ENCODE measurements around the gene FAM163A. TPM values are rescaled to one million over a fixed set of nuclear protein-coding genes. Genes with fewer than 3 reads are reported as not detected.
"Not testable (repeated sequence)": the region's sequence is repeated elsewhere in the genome, so short reads cannot be mapped to it uniquely, and the experiment has no call there.

Gene FAM163A
- total and polyA plus RNA-seq, 2 donors, result 3.2 to 10.4 TPM

DNA sequence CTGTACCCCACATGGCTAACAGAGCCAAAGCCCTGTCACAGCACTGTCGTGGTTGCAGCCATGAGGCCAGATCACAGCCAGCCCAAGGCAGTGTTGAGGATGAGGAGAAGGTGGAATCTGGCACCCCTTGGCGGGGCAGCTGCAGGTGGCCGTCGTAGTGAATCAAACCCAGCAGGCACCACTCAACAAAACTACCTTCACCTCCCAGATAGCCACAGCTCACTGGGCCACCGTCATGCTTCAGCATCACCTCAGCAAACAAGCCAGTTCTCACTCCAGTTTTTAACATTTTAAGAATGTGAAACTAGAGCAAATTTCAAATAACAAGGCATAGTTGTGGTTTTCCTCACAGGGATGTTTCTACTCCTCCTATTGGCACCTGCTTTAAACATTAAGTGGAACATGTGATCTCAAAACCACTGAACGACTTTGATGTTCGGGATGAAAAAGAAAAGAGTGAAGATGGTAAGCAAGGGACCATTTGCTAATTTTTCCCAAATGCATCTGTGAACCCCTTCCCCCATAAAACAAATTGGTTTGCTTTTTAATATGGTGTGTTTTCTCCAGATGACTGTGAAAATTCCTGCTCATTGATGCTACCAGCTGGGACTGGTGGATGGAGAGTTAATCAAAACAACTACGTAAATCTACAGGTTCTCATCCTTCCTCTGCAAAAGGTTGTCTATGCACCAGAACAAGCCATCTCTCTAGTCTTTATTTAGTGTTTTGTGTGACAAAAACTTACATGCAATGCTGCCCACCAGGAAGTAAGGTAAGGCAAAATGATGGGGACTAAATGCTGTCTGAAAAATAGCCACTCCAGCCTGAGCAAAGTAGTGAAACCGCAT, 89.0 kb downstream of the FAM163A start:
- H3K27ac ChIP-seq (ENCODE audit: low read depth in 1 of 2, low read length in 1 of 2), result peak overlapping the region; percentile 2 to 55
- WGBS, result 32% methylated on average over 9 of the region's 9 CpGs
- no peaks in the 10 kb centered on the region for H3K9me3 ChIP-seq (ENCODE audit: control insufficient read depth in 2 of 2, insufficient read depth in 1 of 2, low read length in 1 of 2)
- H3K4me1 ChIP-seq (ENCODE audit: control insufficient read depth in 2 of 2, insufficient read depth in 2 of 2, low read length in 2 of 2), result peaks cover 21 to 26% of the 10 kb centered on the region in 2 donors
- H3K27me3 ChIP-seq (ENCODE audit: control insufficient read depth in 2 of 2, insufficient read depth in 1 of 2, low read length in 1 of 2), result no peaks in the 10 kb centered on the region
- H3K4me3 ChIP-seq (ENCODE audit: low read length in 2 of 2), result no peak overlapping the region
- peak in 7 of 9 donors; percentile 43 to 86 (median 51) for DNase-seq (ENCODE audit: low read depth in 6 of 9, low spot score in 9 of 9)
- H3K36me3 ChIP-seq (ENCODE audit: control insufficient read depth in 2 of 2, insufficient read depth in 2 of 2, low read length in 1 of 2), result no peaks in the 10 kb centered on the region

DNA sequence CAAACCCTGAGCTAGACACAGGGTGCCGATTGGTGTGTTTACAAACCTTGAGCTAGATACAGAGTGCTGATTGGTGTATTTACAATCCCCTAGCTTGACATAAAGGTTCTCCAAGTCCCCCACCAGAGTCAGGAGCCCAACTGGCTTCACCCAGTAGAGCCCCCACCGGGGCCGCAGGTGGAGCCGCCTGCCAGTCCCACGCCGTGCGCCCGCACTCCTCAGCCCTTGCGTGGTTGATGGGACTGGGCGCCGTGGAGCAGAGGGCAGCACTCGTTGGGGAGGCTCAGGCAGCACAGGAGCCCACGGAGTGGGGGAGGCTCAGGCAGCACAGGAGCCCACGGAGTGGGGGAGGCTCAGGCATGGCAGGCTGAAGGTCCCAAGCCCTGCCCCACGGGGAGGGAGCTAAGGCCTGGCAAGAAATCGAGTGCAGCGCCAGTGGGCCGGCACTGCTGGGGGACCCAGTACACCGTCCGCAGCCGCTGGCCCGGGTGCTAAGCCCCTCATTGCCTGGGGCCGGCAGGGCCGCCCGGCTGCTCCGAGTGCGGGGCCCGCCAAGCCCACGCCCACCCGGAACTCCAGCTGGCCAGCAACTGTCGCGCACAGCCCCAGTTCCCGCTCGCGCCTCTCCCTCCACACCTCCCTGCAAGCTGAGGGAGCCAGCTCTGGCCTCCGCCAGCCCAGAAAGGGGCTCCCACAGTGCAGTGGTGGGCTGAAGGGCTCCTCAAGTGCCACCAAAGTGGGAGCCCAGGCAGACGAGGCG, 93.8 kb downstream of the FAM163A start:
- H3K27ac ChIP-seq (ENCODE audit: low read depth in 1 of 2, low read length in 1 of 2); H3K27me3 ChIP-seq (ENCODE audit: control insufficient read depth in 2 of 2, insufficient read depth in 1 of 2, low read length in 1 of 2); DNase-seq (ENCODE audit: low read depth in 6 of 9, low spot score in 9 of 9); H3K9me3 ChIP-seq (ENCODE audit: control insufficient read depth in 2 of 2, insufficient read depth in 1 of 2, low read length in 1 of 2); H3K36me3 ChIP-seq (ENCODE audit: control insufficient read depth in 2 of 2, insufficient read depth in 2 of 2, low read length in 1 of 2); H3K4me3 ChIP-seq (ENCODE audit: low read length in 2 of 2): not testable (repeated sequence)
- H3K4me1 ChIP-seq (ENCODE audit: control insufficient read depth in 2 of 2, insufficient read depth in 2 of 2, low read length in 2 of 2), result peaks cover 13 to 15% of the 10 kb centered on the region in 2 donors
- WGBS, result over 99% methylated on average over 38 of the region's 38 CpGs

DNA sequence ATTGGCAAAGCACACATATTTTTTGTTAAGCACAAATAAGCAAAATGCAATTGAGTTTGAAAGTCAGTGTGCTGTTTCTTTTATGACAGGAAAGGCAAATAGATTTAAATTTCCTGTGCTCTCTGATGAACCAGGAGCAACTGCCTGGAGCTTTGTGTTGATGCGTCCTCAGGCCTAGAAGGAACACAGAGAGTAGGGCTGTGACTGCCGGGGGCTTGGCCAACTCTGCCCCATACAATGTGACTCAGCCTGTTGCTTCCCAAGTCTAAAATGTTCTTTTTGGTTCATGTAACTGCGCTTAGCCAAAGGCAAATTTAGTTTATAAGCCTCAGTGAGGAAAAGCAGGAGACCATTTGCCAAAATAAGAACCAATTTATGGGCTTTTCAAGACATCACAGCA, 97.0 kb downstream of the FAM163A start:
- DNase-seq (ENCODE audit: low read depth in 6 of 9, low spot score in 9 of 9), result no peak
- Histone ChIP-seq H3K4me1 (ENCODE audit: control insufficient read depth in 2 of 2, insufficient read depth in 2 of 2, low read length in 2 of 2) (no peaks in the 10 kb centered on the region), H3K27ac (ENCODE audit: low read depth in 1 of 2, low read length in 1 of 2) (no peak overlapping the region), H3K36me3 (ENCODE audit: control insufficient read depth in 2 of 2, insufficient read depth in 2 of 2, low read length in 1 of 2) (peaks cover 0 to 8% of the 10 kb centered on the region in 2 donors), H3K27me3 (ENCODE audit: control insufficient read depth in 2 of 2, insufficient read depth in 1 of 2, low read length in 1 of 2) (no peaks in the 10 kb centered on the region), H3K9me3 (ENCODE audit: control insufficient read depth in 2 of 2, insufficient read depth in 1 of 2, low read length in 1 of 2) (no peaks in the 10 kb centered on the region), H3K4me3 (ENCODE audit: low read length in 2 of 2) (no peak overlapping the region)
- WGBS, result 99% methylated on average over 3 of the region's 3 CpGs

DNA sequence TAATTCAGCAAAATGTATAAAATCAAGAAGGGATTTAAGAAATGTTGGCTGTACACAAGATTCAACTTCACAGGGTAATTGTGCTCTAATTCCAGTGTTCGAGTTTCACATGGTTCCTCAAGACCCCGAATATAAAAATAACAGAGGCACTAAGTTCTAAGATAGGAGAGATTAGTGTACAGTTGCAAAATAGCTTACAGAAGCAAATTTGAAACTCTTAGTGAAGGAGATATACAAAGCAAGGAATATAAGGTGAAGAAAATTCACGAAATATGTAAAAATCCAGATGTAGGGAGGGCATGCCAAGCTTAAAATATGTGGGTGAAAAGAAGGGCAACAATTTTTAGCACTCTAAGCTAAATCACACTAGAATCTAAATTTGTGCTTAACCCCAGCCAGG, 105.1 kb downstream of the FAM163A start:
- Histone ChIP-seq H3K36me3 (ENCODE audit: control insufficient read depth in 2 of 2, insufficient read depth in 2 of 2, low read length in 1 of 2) (peaks cover 21 to 49% of the 10 kb centered on the region in 2 donors), H3K27ac (ENCODE audit: low read depth in 1 of 2, low read length in 1 of 2) (no peak overlapping the region), H3K9me3 (ENCODE audit: control insufficient read depth in 2 of 2, insufficient read depth in 1 of 2, low read length in 1 of 2) (no peaks in the 10 kb centered on the region), H3K27me3 (ENCODE audit: control insufficient read depth in 2 of 2, insufficient read depth in 1 of 2, low read length in 1 of 2) (no peaks in the 10 kb centered on the region), H3K4me3 (ENCODE audit: low read length in 2 of 2) (no peak overlapping the region), H3K4me1 (ENCODE audit: control insufficient read depth in 2 of 2, insufficient read depth in 2 of 2, low read length in 2 of 2) (no peaks in the 10 kb centered on the region)
- no peak for DNase-seq (ENCODE audit: low read depth in 6 of 9, low spot score in 9 of 9)
- 99% methylated on average over 3 of the region's 3 CpGs for WGBS

DNA sequence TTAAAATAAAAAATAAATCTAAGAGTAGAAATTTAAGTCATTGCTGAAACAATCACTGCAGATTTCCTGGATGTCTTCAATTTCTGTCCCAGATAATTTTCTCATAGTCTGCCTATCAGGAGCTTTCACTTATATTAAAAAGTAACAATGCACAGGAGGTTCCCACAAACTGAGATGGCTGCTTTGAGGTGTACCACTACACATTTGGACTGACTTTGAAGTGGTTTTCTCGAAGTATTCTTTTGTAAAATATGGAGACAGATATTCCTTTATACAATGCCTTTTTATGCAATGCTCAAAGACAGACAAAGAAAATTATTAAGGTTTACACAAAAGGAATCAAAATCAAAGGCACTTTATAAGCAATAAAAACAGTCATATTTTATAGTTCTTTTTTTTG, 110.0 kb downstream of the FAM163A start:
- 12% methylated on average over 1 of the region's 1 CpG for WGBS
- no peak for DNase-seq (ENCODE audit: low read depth in 6 of 9, low spot score in 9 of 9)
- Histone ChIP-seq H3K27me3 (ENCODE audit: control insufficient read depth in 2 of 2, insufficient read depth in 1 of 2, low read length in 1 of 2) (no peaks in the 10 kb centered on the region), H3K4me1 (ENCODE audit: control insufficient read depth in 2 of 2, insufficient read depth in 2 of 2, low read length in 2 of 2) (no peaks in the 10 kb centered on the region), H3K9me3 (ENCODE audit: control insufficient read depth in 2 of 2, insufficient read depth in 1 of 2, low read length in 1 of 2) (no peaks in the 10 kb centered on the region), H3K4me3 (ENCODE audit: low read length in 2 of 2) (no peak overlapping the region), H3K27ac (ENCODE audit: low read depth in 1 of 2, low read length in 1 of 2) (no peak overlapping the region), H3K36me3 (ENCODE audit: control insufficient read depth in 2 of 2, insufficient read depth in 2 of 2, low read length in 1 of 2) (peaks cover 18 to 37% of the 10 kb centered on the region in 2 donors)

DNA sequence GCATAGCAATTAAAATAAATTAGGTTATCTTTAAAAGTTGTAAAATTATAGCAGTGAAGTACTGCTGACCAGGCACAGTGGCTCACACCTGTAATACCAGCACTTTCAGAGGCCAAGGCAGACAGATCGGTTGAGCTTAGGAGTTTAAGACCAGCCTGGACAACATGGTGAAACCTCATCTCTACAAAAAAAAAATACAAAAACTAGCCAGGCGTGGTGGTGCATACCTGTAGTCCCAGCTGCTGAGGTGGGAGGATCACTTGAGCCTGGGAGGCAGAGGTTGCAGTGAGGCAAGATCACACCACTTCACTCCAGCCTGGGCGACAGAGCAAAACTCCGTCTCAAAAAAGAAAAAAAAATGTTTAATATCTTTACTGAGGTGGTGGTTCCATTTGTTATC, 112.7 kb downstream of the FAM163A start:
- not testable (repeated sequence) for DNase-seq (ENCODE audit: low read depth in 6 of 9, low spot score in 9 of 9); H3K27me3 ChIP-seq (ENCODE audit: control insufficient read depth in 2 of 2, insufficient read depth in 1 of 2, low read length in 1 of 2); H3K4me3 ChIP-seq (ENCODE audit: low read length in 2 of 2); H3K9me3 ChIP-seq (ENCODE audit: control insufficient read depth in 2 of 2, insufficient read depth in 1 of 2, low read length in 1 of 2); H3K27ac ChIP-seq (ENCODE audit: low read depth in 1 of 2, low read length in 1 of 2); H3K4me1 ChIP-seq (ENCODE audit: control insufficient read depth in 2 of 2, insufficient read depth in 2 of 2, low read length in 2 of 2)
- H3K36me3 ChIP-seq (ENCODE audit: control insufficient read depth in 2 of 2, insufficient read depth in 2 of 2, low read length in 1 of 2), result peaks cover 8 to 15% of the 10 kb centered on the region in 2 donors
- WGBS, result 99% methylated on average over 4 of the region's 4 CpGs

DNA sequence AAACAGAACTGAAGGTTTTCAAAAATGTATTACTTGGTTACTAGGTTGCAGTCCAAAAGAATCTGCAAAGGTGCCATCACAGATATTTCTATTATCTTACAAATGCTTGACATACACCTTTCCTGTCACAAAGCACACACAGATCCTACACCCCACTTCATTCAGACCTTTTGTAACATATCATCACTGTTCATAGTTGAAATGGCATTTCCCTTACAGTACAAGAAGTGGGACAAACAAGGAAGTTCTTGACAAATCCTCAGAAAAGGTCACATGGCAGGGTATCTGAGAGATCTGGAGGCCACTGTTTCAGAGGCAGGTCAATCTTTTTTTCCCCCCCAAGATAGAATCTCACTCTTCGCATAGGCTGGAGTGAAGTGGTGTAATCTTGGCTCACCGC, 113.2 kb downstream of the FAM163A start:
- Histone ChIP-seq H3K27ac (ENCODE audit: low read depth in 1 of 2, low read length in 1 of 2) (no peak overlapping the region), H3K4me1 (ENCODE audit: control insufficient read depth in 2 of 2, insufficient read depth in 2 of 2, low read length in 2 of 2) (no peaks in the 10 kb centered on the region), H3K36me3 (ENCODE audit: control insufficient read depth in 2 of 2, insufficient read depth in 2 of 2, low read length in 1 of 2) (peaks cover 5 to 12% of the 10 kb centered on the region in 2 donors), H3K27me3 (ENCODE audit: control insufficient read depth in 2 of 2, insufficient read depth in 1 of 2, low read length in 1 of 2) (no peaks in the 10 kb centered on the region), H3K4me3 (ENCODE audit: low read length in 2 of 2) (no peak overlapping the region), H3K9me3 (ENCODE audit: control insufficient read depth in 2 of 2, insufficient read depth in 1 of 2, low read length in 1 of 2) (no peaks in the 10 kb centered on the region)
- WGBS, result 96% methylated on average over 2 of the region's 2 CpGs
- no peak for DNase-seq (ENCODE audit: low read depth in 6 of 9, low spot score in 9 of 9)

DNA sequence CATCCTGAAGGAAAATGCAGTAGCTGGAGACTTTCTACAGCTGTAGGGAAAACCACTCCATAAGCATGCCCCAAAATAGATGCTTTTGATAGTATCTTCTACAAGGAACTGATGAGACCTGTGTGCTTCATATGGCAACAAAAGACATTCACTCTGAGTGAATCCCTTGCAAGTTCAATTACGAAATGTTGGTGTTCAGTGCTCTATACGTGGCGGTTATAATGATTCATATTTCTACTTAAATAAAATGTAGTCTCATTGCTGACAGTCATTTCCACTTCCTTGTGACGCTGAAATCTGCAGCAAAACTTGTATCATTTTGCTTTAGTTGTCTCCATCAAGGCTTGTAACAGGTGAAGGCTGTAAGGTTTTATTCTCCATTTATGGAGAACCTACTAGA, 113.9 kb downstream of the FAM163A start:
- 96% methylated on average over 4 of the region's 4 CpGs for WGBS
- Histone ChIP-seq H3K27ac (ENCODE audit: low read depth in 1 of 2, low read length in 1 of 2) (no peak overlapping the region), H3K4me3 (ENCODE audit: low read length in 2 of 2) (no peak overlapping the region), H3K36me3 (ENCODE audit: control insufficient read depth in 2 of 2, insufficient read depth in 2 of 2, low read length in 1 of 2) (peaks cover 5 to 12% of the 10 kb centered on the region in 2 donors), H3K27me3 (ENCODE audit: control insufficient read depth in 2 of 2, insufficient read depth in 1 of 2, low read length in 1 of 2) (no peaks in the 10 kb centered on the region), H3K4me1 (ENCODE audit: control insufficient read depth in 2 of 2, insufficient read depth in 2 of 2, low read length in 2 of 2) (no peaks in the 10 kb centered on the region), H3K9me3 (ENCODE audit: control insufficient read depth in 2 of 2, insufficient read depth in 1 of 2, low read length in 1 of 2) (no peaks in the 10 kb centered on the region)
- DNase-seq (ENCODE audit: low read depth in 6 of 9, low spot score in 9 of 9), result no peak

DNA sequence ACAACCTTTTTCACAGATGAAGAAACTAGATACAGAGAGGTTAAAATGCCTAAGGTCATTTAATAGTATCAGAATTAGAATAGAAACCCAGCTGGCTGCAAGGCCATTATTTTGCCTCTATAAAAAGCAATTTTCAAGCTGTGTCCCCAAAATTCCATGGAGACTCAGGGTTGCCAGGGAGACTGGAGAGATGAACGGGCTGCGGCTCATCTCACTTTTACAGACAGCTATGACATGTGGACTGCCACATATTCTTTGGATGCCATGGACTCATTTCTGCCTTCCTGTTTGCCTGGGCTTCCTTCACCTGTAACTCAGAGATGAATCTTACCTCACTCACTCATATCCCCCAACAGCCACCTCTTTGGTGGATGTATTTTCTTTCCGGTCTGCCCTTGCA, 117.6 kb downstream of the FAM163A start:
- no peaks in the 10 kb centered on the region for H3K4me1 ChIP-seq (ENCODE audit: control insufficient read depth in 2 of 2, insufficient read depth in 2 of 2, low read length in 2 of 2)
- no peaks in the 10 kb centered on the region for H3K27me3 ChIP-seq (ENCODE audit: control insufficient read depth in 2 of 2, insufficient read depth in 1 of 2, low read length in 1 of 2)
- WGBS, result 96% methylated on average over 3 of the region's 3 CpGs
- H3K4me3 ChIP-seq (ENCODE audit: low read length in 2 of 2), result no peak overlapping the region
- H3K27ac ChIP-seq (ENCODE audit: low read depth in 1 of 2, low read length in 1 of 2), result no peak overlapping the region
- DNase-seq (ENCODE audit: low read depth in 6 of 9, low spot score in 9 of 9), result no peak
- no peaks in the 10 kb centered on the region for H3K9me3 ChIP-seq (ENCODE audit: control insufficient read depth in 2 of 2, insufficient read depth in 1 of 2, low read length in 1 of 2)
- H3K36me3 ChIP-seq (ENCODE audit: control insufficient read depth in 2 of 2, insufficient read depth in 2 of 2, low read length in 1 of 2), result peaks cover 15 to 35% of the 10 kb centered on the region in 2 donors
